ENCODE data around the gene AKAP13.

GRCh38 chr15:85383470-85384148 is 3.2 kb downstream of the AKAP13 start:
- TF ChIP-seq, protein P1, sequence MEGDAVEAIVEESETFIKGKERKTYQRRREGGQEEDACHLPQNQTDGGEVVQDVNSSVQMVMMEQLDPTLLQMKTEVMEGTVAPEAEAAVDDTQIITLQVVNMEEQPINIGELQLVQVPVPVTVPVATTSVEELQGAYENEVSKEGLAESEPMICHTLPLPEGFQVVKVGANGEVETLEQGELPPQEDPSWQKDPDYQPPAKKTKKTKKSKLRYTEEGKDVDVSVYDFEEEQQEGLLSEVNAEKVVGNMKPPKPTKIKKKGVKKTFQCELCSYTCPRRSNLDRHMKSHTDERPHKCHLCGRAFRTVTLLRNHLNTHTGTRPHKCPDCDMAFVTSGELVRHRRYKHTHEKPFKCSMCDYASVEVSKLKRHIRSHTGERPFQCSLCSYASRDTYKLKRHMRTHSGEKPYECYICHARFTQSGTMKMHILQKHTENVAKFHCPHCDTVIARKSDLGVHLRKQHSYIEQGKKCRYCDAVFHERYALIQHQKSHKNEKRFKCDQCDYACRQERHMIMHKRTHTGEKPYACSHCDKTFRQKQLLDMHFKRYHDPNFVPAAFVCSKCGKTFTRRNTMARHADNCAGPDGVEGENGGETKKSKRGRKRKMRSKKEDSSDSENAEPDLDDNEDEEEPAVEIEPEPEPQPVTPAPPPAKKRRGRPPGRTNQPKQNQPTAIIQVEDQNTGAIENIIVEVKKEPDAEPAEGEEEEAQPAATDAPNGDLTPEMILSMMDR (IDR thresholded peaks at IDR 0.05) = no peak
- TF ChIP-seq POLR2A (IDR thresholded peaks at IDR 0.05) (no peak), POLR2AphosphoS5 (IDR thresholded peaks at IDR 0.05) (no peak), EP300 (IDR thresholded peaks at IDR 0.05) (no peak)
